ENCODE data around the gene CLCN5.

- TF ChIP-seq TARDBP (IDR thresholded peaks at IDR 0.05): no peak
- no peak for TF ChIP-seq SUZ12 (IDR thresholded peaks at IDR 0.05)
- no peak for TF ChIP-seq FOXK2 (IDR thresholded peaks at IDR 0.05)
Observed at GRCh38 chrX:50097071-50097470, 174.7 kb downstream of the CLCN5 start.
